BLaER1 (cell line): ENCODE results near the gene CTNNA2.
"Not testable (repeated sequence)": the region's sequence is repeated elsewhere in the genome, so short reads cannot be mapped to it uniquely, and the experiment has no call there.

ENCODE experiments used
- H3K27ac ChIP-seq: shearing (Covaris generic); formaldehyde crosslinking; 2 replicates; pipeline ENCODE4 v1.8.1; 2022
- H3K27me3 ChIP-seq: shearing (Covaris generic); formaldehyde crosslinking; 2 replicates; pipeline ENCODE4 v1.8.1; 2022
- H3K36me3 ChIP-seq: shearing (Covaris generic); formaldehyde crosslinking; 2 replicates; pipeline ENCODE4 v1.8.1; 2022
- H3K4me1 ChIP-seq: shearing (Covaris generic); formaldehyde crosslinking; 2 replicates; pipeline ENCODE4 v1.8.1; 2022
- H3K4me2 ChIP-seq: shearing (Covaris generic); formaldehyde crosslinking; 2 replicates; pipeline ENCODE4 v1.8.1; 2022
- H3K4me3 ChIP-seq: shearing (Covaris generic); formaldehyde crosslinking; 2 replicates; pipeline ENCODE4 v1.8.1; 2022
- H3K9ac ChIP-seq: shearing (Covaris generic); formaldehyde crosslinking; 2 replicates; pipeline ENCODE4 v1.8.1; 2022
- H3K9me3 ChIP-seq: shearing (Covaris generic); formaldehyde crosslinking; 2 replicates; pipeline ENCODE4 v1.8.1; 2022
- H4K20me1 ChIP-seq: shearing (Covaris generic); formaldehyde crosslinking; 2 replicates; pipeline ENCODE4 v1.8.1; 2022
- Cebpa-rat ChIP-seq: shearing (Covaris generic); IDR thresholded peaks from 2 replicates; pipeline ENCODE4 v1.8.1; 2022

Gene CTNNA2

GRCh38 chr2:80073134-80073561, 560.3 kb downstream of the CTNNA2 start:
- TF ChIP-seq Cebpa-rat, result no peak
- no peak overlapping the region for H3K4me2 ChIP-seq
- no peaks in the 10 kb centered on the region for H3K27me3 ChIP-seq
- H3K4me1 ChIP-seq, result no peaks in the 10 kb centered on the region
- no peaks in the 10 kb centered on the region for H4K20me1 ChIP-seq
- H3K9me3 ChIP-seq, result no peaks in the 10 kb centered on the region
- H3K27ac ChIP-seq, result no peak overlapping the region
- no peak overlapping the region for H3K9ac ChIP-seq
- H3K4me3 ChIP-seq, result no peak overlapping the region
- H3K36me3 ChIP-seq, result no peaks in the 10 kb centered on the region

GRCh38 chr2:80074321-80075070, 561.6 kb downstream of the CTNNA2 start:
- H3K4me3 ChIP-seq, result no peak overlapping the region
- H3K9me3 ChIP-seq, result 0 out of 2 replicates have a peak, but pooled peaks cover 3% of the 10 kb centered on the region
- H3K27me3 ChIP-seq, result no peaks in the 10 kb centered on the region
- no peaks in the 10 kb centered on the region for H3K36me3 ChIP-seq
- no peaks in the 10 kb centered on the region for H3K4me1 ChIP-seq
- H3K9ac ChIP-seq, result no peak overlapping the region
- no peak overlapping the region for H3K4me2 ChIP-seq
- no peak for TF ChIP-seq Cebpa-rat
- no peaks in the 10 kb centered on the region for H4K20me1 ChIP-seq
- no peak overlapping the region for H3K27ac ChIP-seq

- Histone ChIP-seq H3K9me3 (0 out of 2 replicates have a peak, but pooled peaks cover 3% of the 10 kb centered on the region), H3K9ac (no peak overlapping the region), H3K4me1 (no peaks in the 10 kb centered on the region), H3K4me2 (no peak overlapping the region), H3K27ac (no peak overlapping the region), H3K4me3 (no peak overlapping the region), H3K27me3 (no peaks in the 10 kb centered on the region), H4K20me1 (no peaks in the 10 kb centered on the region), H3K36me3 (no peaks in the 10 kb centered on the region)
- TF ChIP-seq Cebpa-rat, result no peak
Measured at GRCh38 chr2:80075719-80076118, 562.9 kb downstream of the CTNNA2 start.

- H4K20me1 ChIP-seq, result no peaks in the 10 kb centered on the region
- H3K9me3 ChIP-seq, result 0 out of 2 replicates have a peak, but pooled peaks cover 3% of the 10 kb centered on the region
- no peaks in the 10 kb centered on the region for H3K36me3 ChIP-seq
- H3K4me3 ChIP-seq, result no peak overlapping the region
- H3K4me2 ChIP-seq, result no peak overlapping the region
- no peak overlapping the region for H3K27ac ChIP-seq
- no peaks in the 10 kb centered on the region for H3K27me3 ChIP-seq
- no peak for TF ChIP-seq Cebpa-rat
- H3K4me1 ChIP-seq, result no peaks in the 10 kb centered on the region
- no peak overlapping the region for H3K9ac ChIP-seq
Measured at GRCh38 chr2:80078290-80079036, 565.6 kb downstream of the CTNNA2 start.

- Histone ChIP-seq H3K4me3 (no peak overlapping the region), H3K4me2 (no peak overlapping the region), H3K4me1 (no peaks in the 10 kb centered on the region), H3K27ac (no peak overlapping the region), H3K27me3 (no peaks in the 10 kb centered on the region), H4K20me1 (no peaks in the 10 kb centered on the region), H3K36me3 (no peaks in the 10 kb centered on the region), H3K9me3 (0 out of 2 replicates have a peak, but pooled peaks cover 3% of the 10 kb centered on the region), H3K9ac (no peak overlapping the region)
- TF ChIP-seq Cebpa-rat, result no peak
Measured at GRCh38 chr2:80080957-80081356, 568.1 kb downstream of the CTNNA2 start.

- no peaks in the 10 kb centered on the region for H4K20me1 ChIP-seq
- no peak overlapping the region for H3K4me3 ChIP-seq
- TF ChIP-seq Cebpa-rat, result no peak
- no peaks in the 10 kb centered on the region for H3K36me3 ChIP-seq
- H3K9ac ChIP-seq, result no peak overlapping the region
- no peaks in the 10 kb centered on the region for H3K4me1 ChIP-seq
- no peak overlapping the region for H3K27ac ChIP-seq
- no peak overlapping the region for H3K4me2 ChIP-seq
- no peaks in the 10 kb centered on the region for H3K9me3 ChIP-seq
- H3K27me3 ChIP-seq, result no peaks in the 10 kb centered on the region
Measured at GRCh38 chr2:80086831-80087230, 574.0 kb downstream of the CTNNA2 start.

- no peaks in the 10 kb centered on the region for H3K27me3 ChIP-seq
- no peaks in the 10 kb centered on the region for H4K20me1 ChIP-seq
- H3K36me3 ChIP-seq, result no peaks in the 10 kb centered on the region
- no peak overlapping the region for H3K9ac ChIP-seq
- H3K4me2 ChIP-seq, result no peak overlapping the region
- no peak overlapping the region for H3K4me3 ChIP-seq
- H3K27ac ChIP-seq, result no peak overlapping the region
- no peak for TF ChIP-seq Cebpa-rat
- H3K4me1 ChIP-seq, result no peaks in the 10 kb centered on the region
- H3K9me3 ChIP-seq, result no peaks in the 10 kb centered on the region
Measured at GRCh38 chr2:80091237-80091636, 578.4 kb downstream of the CTNNA2 start.

GRCh38 chr2:80092474-80092873, 579.6 kb downstream of the CTNNA2 start:
- Histone ChIP-seq H3K4me2 (no peak overlapping the region), H3K4me3 (no peak overlapping the region), H3K9ac (no peak overlapping the region), H4K20me1 (no peaks in the 10 kb centered on the region), H3K4me1 (no peaks in the 10 kb centered on the region), H3K9me3 (no peaks in the 10 kb centered on the region), H3K27ac (no peak overlapping the region), H3K36me3 (no peaks in the 10 kb centered on the region), H3K27me3 (no peaks in the 10 kb centered on the region)
- no peak for TF ChIP-seq Cebpa-rat

GRCh38 chr2:80098503-80098902, 585.7 kb downstream of the CTNNA2 start:
- H3K4me2 ChIP-seq, H3K27ac ChIP-seq, H4K20me1 ChIP-seq, H3K9ac ChIP-seq, H3K36me3 ChIP-seq, H3K27me3 ChIP-seq, H3K4me3 ChIP-seq, H3K4me1 ChIP-seq: not testable (repeated sequence)
- peaks cover 17% of the 10 kb centered on the region for H3K9me3 ChIP-seq

GRCh38 chr2:80102026-80102425, 589.2 kb downstream of the CTNNA2 start:
- Histone ChIP-seq H3K27ac (no peak overlapping the region), H3K9me3 (peaks cover 17% of the 10 kb centered on the region), H3K9ac (no peak overlapping the region), H3K27me3 (no peaks in the 10 kb centered on the region), H4K20me1 (no peaks in the 10 kb centered on the region), H3K4me2 (no peak overlapping the region), H3K4me3 (no peak overlapping the region), H3K36me3 (no peaks in the 10 kb centered on the region), H3K4me1 (no peaks in the 10 kb centered on the region)
- no peak for TF ChIP-seq Cebpa-rat
